PC-3 (cell line): ENCODE measurements around the gene EXOSC10.

Experiments used
- EZH2 ChIP-seq: fragments of 300-600 bp; sonication (generic); IDR thresholded peaks from one replicate; pipeline ENCODE4 v1.6.1; 2017; ENCODE audit warnings: antibody characterized with exemption, mild to moderate bottlenecking, low read length; ENCODE audit not compliant: unreplicated experiment
- EZH2phosphoT487 ChIP-seq: fragments of 300-600 bp; sonication (generic); IDR thresholded peaks from 2 replicates; pipeline ENCODE4 v1.6.1; 2018; ENCODE audit warnings: mild to moderate bottlenecking, antibody characterized with exemption, low read length, borderline replicate concordance
- TF ChIP-seq, protein P1 (sequence below): fragments of 300-600 bp; sonication (generic); conservative IDR thresholded peaks from 2 replicates; pipeline ENCODE4 v1.5.1; 2017; ENCODE audit warnings: antibody characterized with exemption, low read depth, mild to moderate bottlenecking, low read length

DNA sequence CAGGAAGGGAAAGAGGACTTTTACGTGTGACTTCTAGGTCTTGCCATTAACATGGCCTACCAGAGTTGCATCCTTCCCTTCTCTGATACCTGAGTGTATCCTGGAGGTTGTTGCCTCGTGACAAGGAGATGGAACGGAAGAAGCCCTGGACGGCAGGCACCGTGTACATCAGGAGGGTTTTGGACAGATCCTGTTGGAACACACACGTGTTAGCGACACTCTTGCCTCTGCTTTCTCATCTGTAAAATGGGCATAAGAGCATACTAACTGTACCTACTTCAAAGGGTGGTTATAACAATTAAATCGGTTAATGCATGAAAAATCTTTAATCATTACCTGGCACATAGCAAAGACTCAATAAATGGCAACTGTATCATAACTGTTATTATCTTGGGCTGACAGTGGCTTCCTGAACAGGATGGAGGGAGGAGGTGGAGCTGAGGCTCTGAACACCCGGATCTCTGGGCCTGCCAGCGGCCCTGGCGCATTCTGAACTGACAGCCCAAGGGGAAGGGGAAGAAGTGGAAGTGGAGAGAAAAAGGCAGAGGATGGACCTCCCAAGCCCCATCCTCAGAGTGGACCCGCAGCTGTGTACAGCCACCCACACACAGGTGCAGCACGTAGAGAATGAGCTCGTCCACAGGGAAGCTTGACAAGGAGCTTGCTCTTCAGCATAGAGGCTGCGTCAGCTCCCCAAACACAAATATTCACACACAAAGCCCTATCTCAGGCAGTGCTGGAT, 30.2 kb upstream of the EXOSC10 start:
- TF ChIP-seq, protein P1, sequence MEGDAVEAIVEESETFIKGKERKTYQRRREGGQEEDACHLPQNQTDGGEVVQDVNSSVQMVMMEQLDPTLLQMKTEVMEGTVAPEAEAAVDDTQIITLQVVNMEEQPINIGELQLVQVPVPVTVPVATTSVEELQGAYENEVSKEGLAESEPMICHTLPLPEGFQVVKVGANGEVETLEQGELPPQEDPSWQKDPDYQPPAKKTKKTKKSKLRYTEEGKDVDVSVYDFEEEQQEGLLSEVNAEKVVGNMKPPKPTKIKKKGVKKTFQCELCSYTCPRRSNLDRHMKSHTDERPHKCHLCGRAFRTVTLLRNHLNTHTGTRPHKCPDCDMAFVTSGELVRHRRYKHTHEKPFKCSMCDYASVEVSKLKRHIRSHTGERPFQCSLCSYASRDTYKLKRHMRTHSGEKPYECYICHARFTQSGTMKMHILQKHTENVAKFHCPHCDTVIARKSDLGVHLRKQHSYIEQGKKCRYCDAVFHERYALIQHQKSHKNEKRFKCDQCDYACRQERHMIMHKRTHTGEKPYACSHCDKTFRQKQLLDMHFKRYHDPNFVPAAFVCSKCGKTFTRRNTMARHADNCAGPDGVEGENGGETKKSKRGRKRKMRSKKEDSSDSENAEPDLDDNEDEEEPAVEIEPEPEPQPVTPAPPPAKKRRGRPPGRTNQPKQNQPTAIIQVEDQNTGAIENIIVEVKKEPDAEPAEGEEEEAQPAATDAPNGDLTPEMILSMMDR: no peak
- TF ChIP-seq EZH2phosphoT487 (no peak), EZH2 (no peak)
